Astrocyte (in vitro differentiated cells and primary cell): ENCODE data around the gene SLC8A3.

Experiments used
- EZH2 ChIP-seq: IDR thresholded peaks from 2 replicates; pipeline ENCODE4 v1.6.1; 2012; ENCODE audit warnings: mild to moderate bottlenecking, low read length, inconsistent platforms; ENCODE audit not compliant: insufficient read depth
- TF ChIP-seq, protein P1 (sequence below): IDR thresholded peaks from 2 replicates; pipeline ENCODE4 v1.5.1; 2011; ENCODE audit warnings: low read depth, mild to moderate bottlenecking, inconsistent platforms, low read length, moderate library complexity; ENCODE audit not compliant: insufficient read depth

GRCh38 chr14:70213721-70214282 lies 25.1 kb upstream of the SLC8A3 start:
- TF ChIP-seq EZH2 = no peak
- TF ChIP-seq, protein P1, sequence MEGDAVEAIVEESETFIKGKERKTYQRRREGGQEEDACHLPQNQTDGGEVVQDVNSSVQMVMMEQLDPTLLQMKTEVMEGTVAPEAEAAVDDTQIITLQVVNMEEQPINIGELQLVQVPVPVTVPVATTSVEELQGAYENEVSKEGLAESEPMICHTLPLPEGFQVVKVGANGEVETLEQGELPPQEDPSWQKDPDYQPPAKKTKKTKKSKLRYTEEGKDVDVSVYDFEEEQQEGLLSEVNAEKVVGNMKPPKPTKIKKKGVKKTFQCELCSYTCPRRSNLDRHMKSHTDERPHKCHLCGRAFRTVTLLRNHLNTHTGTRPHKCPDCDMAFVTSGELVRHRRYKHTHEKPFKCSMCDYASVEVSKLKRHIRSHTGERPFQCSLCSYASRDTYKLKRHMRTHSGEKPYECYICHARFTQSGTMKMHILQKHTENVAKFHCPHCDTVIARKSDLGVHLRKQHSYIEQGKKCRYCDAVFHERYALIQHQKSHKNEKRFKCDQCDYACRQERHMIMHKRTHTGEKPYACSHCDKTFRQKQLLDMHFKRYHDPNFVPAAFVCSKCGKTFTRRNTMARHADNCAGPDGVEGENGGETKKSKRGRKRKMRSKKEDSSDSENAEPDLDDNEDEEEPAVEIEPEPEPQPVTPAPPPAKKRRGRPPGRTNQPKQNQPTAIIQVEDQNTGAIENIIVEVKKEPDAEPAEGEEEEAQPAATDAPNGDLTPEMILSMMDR = no peak
